Lower lobe of right lung (tissue), 2 donors: ENCODE results near the gene WDR27. TPM values are rescaled to one million over a fixed set of nuclear protein-coding genes. Genes with fewer than 3 reads are reported as not detected.

Source experiments
- ATAC-seq, 2 donors: fragments of 200-7000 bp; cut with Tn5 transposase; one replicate each; pipeline ENCODE4 v1.9.1; 2020 to 2022; ENCODE audit warnings: mild to moderate bottlenecking in 2 of 2, moderate library complexity in 2 of 2
- DNase-seq: peaks from one replicate; pipeline ENCODE4 v3.0.0-alpha.2; 2020
- H3K27ac ChIP-seq: fragments of 200-600 bp; one replicate; pipeline ENCODE4 v1.8.0; 2022
- H3K27me3 ChIP-seq: fragments of 200-600 bp; one replicate; pipeline ENCODE4 v1.8.0; 2022; ENCODE audit warnings: low read depth
- H3K36me3 ChIP-seq: fragments of 200-600 bp; one replicate; pipeline ENCODE4 v1.8.0; 2022; ENCODE audit warnings: mild to moderate bottlenecking
- H3K4me1 ChIP-seq: fragments of 200-600 bp; one replicate; pipeline ENCODE4 v1.8.0; 2022
- H3K4me3 ChIP-seq: fragments of 200-600 bp; one replicate; pipeline ENCODE4 v1.8.0; 2022; ENCODE audit warnings: mild to moderate bottlenecking
- H3K9me3 ChIP-seq: fragments of 200-600 bp; one replicate; pipeline ENCODE4 v1.8.0; 2022
- CTCF ChIP-seq: fragments of 200-600 bp; IDR thresholded peaks from one replicate; pipeline ENCODE4 v1.8.0; 2022; ENCODE audit warnings: antibody characterized with exemption, mild to moderate bottlenecking
- intact Hi-C: fragments of 100-400 bp; cut with DNase I; formaldehyde crosslinking; loops from one replicate; pipeline ENCODE4 v1.11.0; 2022
- total RNA-seq: library from RNA; stranded (reverse); fragmentation: NEBNext Ultra II Directional; extraction: Animal tissue kit (Norgen Biotek cat#: 25700); gene quantifications from one replicate; pipeline ENCODE4 v1.2.1, GENCODE V29; 2021
- donor health status: DM: no; HTN: yes; CAD: no; lungs with severe emphysema.

WDR27 gene
- total RNA-seq, 1 donor from 2014 or later: 38.0 TPM

- intact Hi-C loops: no loop called here
- ATAC-seq (no peak), DNase-seq (no peak)
- no peak overlapping the region for H3K4me3 ChIP-seq
- no peaks in the 10 kb centered on the region for H3K27me3 ChIP-seq
- no peaks in the 10 kb centered on the region for H3K36me3 ChIP-seq
- TF ChIP-seq CTCF: no peak
- no peak overlapping the region for H3K27ac ChIP-seq
- no peaks in the 10 kb centered on the region for H3K9me3 ChIP-seq
- H3K4me1 ChIP-seq: no peaks in the 10 kb centered on the region
Observed at GRCh38 chr6:169678342-169678741, 23.5 kb downstream of the WDR27 start.

- TF ChIP-seq CTCF: no peak
- DNase-seq (no peak), ATAC-seq (no peak)
- no peaks in the 10 kb centered on the region for H3K4me1 ChIP-seq
- H3K4me3 ChIP-seq: no peak overlapping the region
- H3K9me3 ChIP-seq: no peaks in the 10 kb centered on the region
- H3K27me3 ChIP-seq: no peaks in the 10 kb centered on the region
- peaks cover 1% of the 10 kb centered on the region for H3K36me3 ChIP-seq
- H3K27ac ChIP-seq: no peak overlapping the region
- intact Hi-C loops: no loop called here
Observed at GRCh38 chr6:169677096-169677495, 24.7 kb downstream of the WDR27 start.

DNA sequence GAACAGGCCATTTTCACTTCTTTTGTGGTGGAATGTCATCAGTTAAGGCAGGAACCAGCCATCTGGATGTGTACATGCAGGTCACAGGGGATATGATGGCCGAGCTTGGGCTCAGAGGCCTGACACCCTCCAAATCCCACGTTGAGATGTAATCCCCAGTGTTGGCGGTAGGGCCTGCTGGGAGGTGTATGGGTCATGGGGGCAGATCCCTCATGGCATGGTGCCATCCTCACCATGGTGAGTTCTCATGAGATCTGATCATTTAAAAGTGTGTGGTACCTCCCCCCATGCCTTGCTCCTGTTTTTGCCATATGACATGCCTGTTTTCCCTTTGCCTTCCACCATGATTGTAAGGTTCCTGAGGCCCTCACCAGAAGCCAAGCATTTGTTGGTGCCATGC lies 26.8 kb downstream of the WDR27 start:
- ATAC-seq (no peak), DNase-seq (no peak)
- Histone ChIP-seq H3K9me3 (no peaks in the 10 kb centered on the region), H3K36me3 (peaks cover 16% of the 10 kb centered on the region), H3K27ac (no peak overlapping the region), H3K4me3 (no peak overlapping the region), H3K4me1 (no peaks in the 10 kb centered on the region), H3K27me3 (no peaks in the 10 kb centered on the region)
- no peak for TF ChIP-seq CTCF
- intact Hi-C loops: no loop called here

DNA sequence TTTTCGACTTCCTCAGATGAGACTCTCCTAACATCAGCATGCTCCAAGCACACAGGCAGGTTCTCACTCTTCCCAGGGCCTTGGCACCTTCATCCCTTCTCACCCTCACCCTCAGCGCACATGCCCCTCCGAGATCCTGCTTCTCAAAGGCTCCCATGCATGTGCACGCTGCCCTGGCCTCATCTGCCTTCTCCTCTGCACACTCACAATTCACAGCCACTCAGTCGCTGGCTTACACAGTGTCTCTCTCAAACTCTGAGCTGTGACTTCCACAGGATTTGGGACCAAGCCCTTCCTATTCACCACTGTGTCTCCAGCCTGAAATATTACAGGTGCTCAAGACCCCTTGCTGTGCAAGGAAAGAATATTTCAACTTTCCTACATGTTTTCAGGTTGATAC lies 30.3 kb downstream of the WDR27 start:
- peaks cover 9% of the 10 kb centered on the region for H3K4me1 ChIP-seq
- no peak overlapping the region for H3K27ac ChIP-seq
- H3K9me3 ChIP-seq: no peaks in the 10 kb centered on the region
- DNase-seq (no peak), ATAC-seq (no peak)
- H3K27me3 ChIP-seq: no peaks in the 10 kb centered on the region
- H3K36me3 ChIP-seq: peaks cover 34% of the 10 kb centered on the region
- intact Hi-C loops: no loop called here
- TF ChIP-seq CTCF: no peak
- H3K4me3 ChIP-seq: no peak overlapping the region

DNA sequence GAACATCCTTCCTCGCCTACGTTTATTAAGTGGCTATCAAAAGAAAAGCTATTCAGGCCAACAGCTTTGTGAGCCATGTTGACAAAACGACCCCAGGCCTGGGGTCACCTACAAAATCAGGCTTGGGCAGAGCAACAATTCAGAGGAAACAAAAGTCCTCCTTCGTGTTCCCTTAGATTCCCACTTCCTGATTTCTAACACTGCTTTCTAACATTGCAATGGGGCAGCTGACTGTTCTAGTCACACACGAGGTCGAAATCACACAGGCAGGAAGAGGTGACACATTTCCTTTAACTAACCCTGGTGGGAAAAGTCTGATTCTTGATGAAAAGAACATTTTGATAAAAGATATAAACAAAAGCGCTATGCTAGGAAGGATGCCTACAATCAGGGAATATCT lies 31.9 kb downstream of the WDR27 start:
- TF ChIP-seq CTCF: no peak
- Histone ChIP-seq H3K36me3 (peaks cover 43% of the 10 kb centered on the region), H3K4me3 (no peak overlapping the region), H3K9me3 (no peaks in the 10 kb centered on the region), H3K27ac (peak overlapping the region; percentile 21), H3K4me1 (peaks cover 9% of the 10 kb centered on the region), H3K27me3 (no peaks in the 10 kb centered on the region)
- ATAC-seq: peak; percentile 53 to 62
- intact Hi-C loops: no loop called here
- DNase-seq: no peak

GRCh38 chr6:169669147-169669546 lies 32.7 kb downstream of the WDR27 start:
- Histone ChIP-seq H3K4me1 (peaks cover 9% of the 10 kb centered on the region), H3K27ac (peak overlapping the region; percentile 21), H3K4me3 (no peak overlapping the region), H3K9me3 (no peaks in the 10 kb centered on the region), H3K27me3 (no peaks in the 10 kb centered on the region), H3K36me3 (peaks cover 46% of the 10 kb centered on the region)
- DNase-seq (peak; percentile 40), ATAC-seq (peak; percentile 54 to 78)
- intact Hi-C loops: no loop called here
- no peak for TF ChIP-seq CTCF
